Activated B cell treated with CpG ODN at 0.5 μM for 24 hours (primary cell): ENCODE data around the gene TRIP4. TPM values are rescaled to one million over a fixed set of nuclear protein-coding genes. Genes with fewer than 3 reads are reported as not detected.
"Not testable (repeated sequence)": the region's sequence is repeated elsewhere in the genome, so short reads cannot be mapped to it uniquely, and the experiment has no call there.

Source experiments
- ATAC-seq: fragments of 200-7000 bp; cut with Tn5 transposase; one replicate; pipeline ENCODE4 v1.10.0; 2021; ENCODE audit warnings: low read depth, mild to moderate bottlenecking, moderate library complexity
- CTCF ChIA-PET: fragments of 350-600 bp; sonication (Branson Sonifier 250); formaldehyde crosslinking; loops from one replicate; lab custom pipeline; 2021; ENCODE audit warnings: antibody characterized with exemption; lab: Charles Lee
- POLR2A ChIA-PET: fragments of 350-600 bp; sonication (Branson Sonifier 250); formaldehyde crosslinking; loops from one replicate; lab custom pipeline; 2021; ENCODE audit warnings: antibody characterized with exemption; lab: Charles Lee
- DNase-seq: peaks from one replicate; pipeline ENCODE4 v3.0.0; 2022
- H3K27ac Mint-ChIP-seq: one replicate; pipeline ENCODE4 v1.8.0; 2020; ENCODE audit warnings: mixed read lengths
- H3K27me3 Mint-ChIP-seq: one replicate; pipeline ENCODE4 v1.8.0; 2021; ENCODE audit warnings: mixed read lengths
- H3K36me3 Mint-ChIP-seq: one replicate; pipeline ENCODE4 v1.8.0; 2021; ENCODE audit warnings: low read depth, mixed read lengths
- H3K4me1 Mint-ChIP-seq: one replicate; pipeline ENCODE4 v1.8.0; 2021; ENCODE audit warnings: mixed read lengths
- H3K4me3 Mint-ChIP-seq: one replicate; pipeline ENCODE4 v1.8.0; 2020; ENCODE audit warnings: mild to moderate bottlenecking, mixed read lengths
- H3K9me3 Mint-ChIP-seq: one replicate; pipeline ENCODE4 v1.8.0; 2020; ENCODE audit warnings: mixed read lengths
- CTCF ChIP-seq: fragments of 200-600 bp; IDR thresholded peaks from one replicate; pipeline ENCODE4 v1.8.0; 2022; ENCODE audit warnings: antibody characterized with exemption, mild to moderate bottlenecking
- intact Hi-C: fragments of 100-400 bp; cut with micrococcal nuclease; formaldehyde crosslinking; loops from one replicate; pipeline ENCODE4 v1.15.1; 2024
- total RNA-seq: library from RNA; stranded (reverse); gene quantifications from 2 replicates; pipeline ENCODE4 v1.2.3, GENCODE V29; 2022

Gene TRIP4
- total RNA-seq, 1 donor from 2014 or later, result 35.0 TPM

GRCh38 chr15:64480891-64481290 lies 93.3 kb downstream of the TRIP4 start:
- POLR2A ChIA-PET, result no interaction called here
- no peak for TF ChIP-seq CTCF
- Mint-ChIP-seq H3K4me3 (no peak overlapping the region), H3K4me1 (peaks cover 18% of the 10 kb centered on the region), H3K36me3 (peaks cover 10% of the 10 kb centered on the region), H3K27me3 (no peaks in the 10 kb centered on the region), H3K27ac (no peak overlapping the region), H3K9me3 (no peaks in the 10 kb centered on the region)
- no peak for DNase-seq
- CTCF ChIA-PET, result no interaction called here
- intact Hi-C loops, result no loop called here
- ATAC-seq, result no peak

GRCh38 chr15:64483749-64484148 lies 96.1 kb downstream of the TRIP4 start:
- CTCF ChIA-PET, result interaction anchor here (1.4 kb wide), 1 partner anchor 83 kb away, joined by 3 read pairs; no protein-coding TSS in a partner anchor
- no peak overlapping the region for H3K27ac Mint-ChIP-seq
- DNase-seq, result no peak
- intact Hi-C loops, result no loop called here
- H3K36me3 Mint-ChIP-seq, result peaks cover 12% of the 10 kb centered on the region
- H3K27me3 Mint-ChIP-seq, result no peaks in the 10 kb centered on the region
- ATAC-seq, result no peak
- peaks cover 8% of the 10 kb centered on the region for H3K4me1 Mint-ChIP-seq
- TF ChIP-seq CTCF, result no peak
- no peaks in the 10 kb centered on the region for H3K9me3 Mint-ChIP-seq
- POLR2A ChIA-PET, result no interaction called here
- no peak overlapping the region for H3K4me3 Mint-ChIP-seq

- H3K9me3 Mint-ChIP-seq, result no peaks in the 10 kb centered on the region
- no peak for ATAC-seq
- H3K36me3 Mint-ChIP-seq, result peaks cover 13% of the 10 kb centered on the region
- CTCF ChIA-PET, result no interaction called here
- no peak overlapping the region for H3K4me3 Mint-ChIP-seq
- no peak overlapping the region for H3K27ac Mint-ChIP-seq
- no peak for DNase-seq
- intact Hi-C loops, result no loop called here
- TF ChIP-seq CTCF, result no peak
- POLR2A ChIA-PET, result no interaction called here
- H3K4me1 Mint-ChIP-seq, result peaks cover 2% of the 10 kb centered on the region
- no peaks in the 10 kb centered on the region for H3K27me3 Mint-ChIP-seq
Observed at GRCh38 chr15:64485796-64486195, 98.2 kb downstream of the TRIP4 start.

GRCh38 chr15:64490598-64491259 lies 103.1 kb downstream of the TRIP4 start:
- DNase-seq (no peak), ATAC-seq (no peak)
- Mint-ChIP-seq H3K4me3 (no peak overlapping the region), H3K27me3 (no peaks in the 10 kb centered on the region), H3K4me1 (no peaks in the 10 kb centered on the region), H3K36me3 (peaks cover 7% of the 10 kb centered on the region), H3K27ac (no peak overlapping the region), H3K9me3 (no peaks in the 10 kb centered on the region)
- CTCF ChIA-PET, result no interaction called here
- POLR2A ChIA-PET, result no interaction called here
- intact Hi-C loops, result no loop called here
- TF ChIP-seq CTCF, result no peak

GRCh38 chr15:64493641-64494040 lies 106.0 kb downstream of the TRIP4 start:
- POLR2A ChIA-PET, result no interaction called here
- no peak overlapping the region for H3K27ac Mint-ChIP-seq

GRCh38 chr15:64495968-64496367 lies 108.3 kb downstream of the TRIP4 start:
- H3K27ac Mint-ChIP-seq, POLR2A ChIA-PET, H3K9me3 Mint-ChIP-seq, CTCF ChIA-PET, H3K27me3 Mint-ChIP-seq, H3K4me1 Mint-ChIP-seq, H3K4me3 Mint-ChIP-seq, ATAC-seq, intact Hi-C loops, DNase-seq: not testable (repeated sequence)
- H3K36me3 Mint-ChIP-seq, result peaks cover 29% of the 10 kb centered on the region

More at GRCh38 chr15:64493641-64494040, 106.0 kb downstream of the TRIP4 start:
- DNase-seq, result no peak
- no peak overlapping the region for H3K4me3 Mint-ChIP-seq
- TF ChIP-seq CTCF, result no peak
- CTCF ChIA-PET, result no interaction called here
- ATAC-seq, result no peak
- no peaks in the 10 kb centered on the region for H3K27me3 Mint-ChIP-seq
- H3K4me1 Mint-ChIP-seq, result no peaks in the 10 kb centered on the region
- peaks cover 10% of the 10 kb centered on the region for H3K36me3 Mint-ChIP-seq
- intact Hi-C loops, result no loop called here
- H3K9me3 Mint-ChIP-seq, result no peaks in the 10 kb centered on the region
